Gastrocnemius medialis (tissue), 4 donors: ENCODE results near the gene PTPRM. TPM values are rescaled to one million over a fixed set of nuclear protein-coding genes. Genes with fewer than 3 reads are reported as not detected.

Experiments
- ATAC-seq, 2 donors: fragments of 150-250 bp; one replicate each; pipeline ENCODE4 v1.9.1; 2016
- DNase-seq, 2 donors: peaks; one replicate each; pipeline ENCODE4 v3.0.0-alpha.2; 2019
- H3K27ac ChIP-seq, 4 donors: fragments of 200-600 bp; sonication (generic); 1 replicate in 1 of 4; 2 replicates in 3 of 4; pipeline ENCODE4 v1.5.1; 2016 to 2018; ENCODE audit warnings: mild to moderate bottlenecking in 2 of 4, moderate library complexity in 1 of 4
- H3K27me3 ChIP-seq, 3 donors: fragments of 200-600 bp; sonication (generic) in 2 of 3; 1 replicate in 1 of 3; 2 replicates in 2 of 3; pipeline versions ENCODE4 v1.5.1 to v1.6.0; 2016 to 2019; ENCODE audit warnings: mild to moderate bottlenecking in 1 of 3, moderate library complexity in 1 of 3
- H3K36me3 ChIP-seq, 2 donors: fragments of 200-600 bp; sonication (generic) in 1 of 2; one replicate each; pipeline ENCODE4 v1.5.1; 2017 to 2018
- H3K4me1 ChIP-seq, 2 donors: fragments of 200-600 bp; sonication (generic) in 1 of 2; one replicate each; pipeline ENCODE4 v1.5.1; 2016 to 2017; ENCODE audit warnings: mild to moderate bottlenecking in 2 of 2
- H3K4me3 ChIP-seq, 4 donors: fragments of 200-600 bp; sonication (generic) in 3 of 4; 1 replicate in 1 of 4; 2 replicates in 3 of 4; pipeline ENCODE4 v1.5.1; 2016 to 2019; ENCODE audit warnings: mild to moderate bottlenecking in 2 of 4
- H3K9me3 ChIP-seq, 3 donors: fragments of 200-600 bp; sonication (generic) in 2 of 3; 1 replicate in 1 of 3; 2 replicates in 2 of 3; pipeline ENCODE4 v1.5.1; 2016 to 2019
- CTCF ChIP-seq, 5 experiments: fragments of 450-650 bp in 3 of 5; fragments of 200-600 bp in 2 of 5; sonication (generic) in 2 of 5; IDR thresholded peaks in 4 of 5; conservative IDR thresholded peaks in 1 of 5; 1 replicate in 4 of 5; 2 replicates in 1 of 5; pipeline ENCODE4 v1.5.1; 2016 to 2019; ENCODE audit warnings: antibody characterized with exemption in 5 of 5, mild to moderate bottlenecking in 3 of 5, moderate library complexity in 3 of 5
- POLR2A ChIP-seq, 2 donors: fragments of 450-650 bp; IDR thresholded peaks; one replicate each; pipeline ENCODE4 v1.6.1; 2017; ENCODE audit warnings: antibody characterized with exemption in 2 of 2, mild to moderate bottlenecking in 2 of 2, moderate library complexity in 2 of 2
- in situ Hi-C, 4 donors: fragments of 200-750 bp; cut with MboI; loops; one replicate each; pipeline versions ENCODE4 v1.15.0 to v1.8.0; 2017; ENCODE audit warnings: low sequenced_read_pairs in 4 of 4
- intact Hi-C: fragments of 100-400 bp; cut with DNase I; formaldehyde crosslinking; loops from one replicate; pipeline ENCODE4 v1.15.1; 2023; ENCODE audit warnings: low total_unique reads
- total RNA-seq, 4 donors: library from RNA; depleted of rRNA; stranded (reverse); fragments of >200 nt; gene quantifications; one replicate each; pipeline versions ENCODE4 v1.1.0 to v1.2.3, GENCODE V29; 2016

The PTPRM gene
- total RNA-seq: 10 to 100 TPM; 52.6 to 79.3 (median 63.8) TPM

- Histone ChIP-seq H3K27ac (peak within 1 kb of the TSS; percentile 96 to 97 (median 96)), H3K9me3 (no peaks in the 10 kb centered on the region), H3K4me1 (peaks cover 23 to 30% of the 10 kb centered on the region in 2 donors), H3K36me3 (no peaks in the 10 kb centered on the region), H3K4me3 (peak within 1 kb of the TSS; percentile 75 to 98 (median 90)), H3K27me3 (no peaks in the 10 kb centered on the region)
- DNase-seq (peak; percentile 93 to 95), ATAC-seq (peak; percentile 76)
- TF ChIP-seq CTCF (IDR thresholded peaks at IDR 0.05 in 4 of 5, conservative IDR thresholded peaks at IDR 0.05 in 1 of 5): peak in 4 of 5 experiments; percentile 76 to 92 (median 86)
- peak; percentile 97 for TF ChIP-seq POLR2A (IDR thresholded peaks at IDR 0.05)
- in situ Hi-C loops: loop anchor here in 2 of 4 donors (25.0 kb wide), 1 partner anchor 330 kb away; the partner anchor contains the start of gene LRRC30 (in 2 of the 2)
- intact Hi-C loops: loop anchor here (1.0 to 10.0 kb wide), 10 partner anchors 40 to 1568 kb away; partner anchors contain the start of genes ANKRD12 and LRRC30
Measured at GRCh38 chr18:7566567-7567473, at the start of gene PTPRM. TSS of gene PTPRM (plus strand) at chr18:7567316. CDS start at chr18:7567819, 503 bp downstream.

- intact Hi-C loops: no loop called here
Measured at GRCh38 chr18:7517852-7518251, 49.3 kb upstream of the PTPRM start.

GRCh38 chr18:7520200-7520785 is 46.8 kb upstream of the PTPRM start:
- Histone ChIP-seq H3K9me3 (no peaks in the 10 kb centered on the region), H3K4me1 (no peaks in the 10 kb centered on the region), H3K27ac (no peak overlapping the region), H3K27me3 (no peaks in the 10 kb centered on the region), H3K4me3 (no peak overlapping the region), H3K36me3 (no peaks in the 10 kb centered on the region)
- intact Hi-C loops (no loop called here), in situ Hi-C loops (loop anchor here in 1 of 4 donors (25.0 kb wide), 1 partner anchor 92 kb away; no protein-coding TSS in a partner anchor)
- no peak for TF ChIP-seq POLR2A (IDR thresholded peaks at IDR 0.05)
- no peak for TF ChIP-seq CTCF (IDR thresholded peaks at IDR 0.05 in 4 of 5, conservative IDR thresholded peaks at IDR 0.05 in 1 of 5)
- DNase-seq: no peak
- no peak for ATAC-seq

More at GRCh38 chr18:7517852-7518251, 49.3 kb upstream of the PTPRM start:
- no peak for TF ChIP-seq CTCF (IDR thresholded peaks at IDR 0.05 in 4 of 5, conservative IDR thresholded peaks at IDR 0.05 in 1 of 5)
- TF ChIP-seq POLR2A (IDR thresholded peaks at IDR 0.05): no peak
- H3K4me1 ChIP-seq: peaks cover 2 to 3% of the 10 kb centered on the region in 2 donors
- H3K27ac ChIP-seq: no peak overlapping the region
- ATAC-seq (no peak), DNase-seq (no peak)
- no peak overlapping the region for H3K4me3 ChIP-seq
- in situ Hi-C loops: loop anchor here in 1 of 4 donors (25.0 kb wide), 1 partner anchor 94 kb away; no protein-coding TSS in a partner anchor
- no peaks in the 10 kb centered on the region for H3K36me3 ChIP-seq
- H3K9me3 ChIP-seq: no peaks in the 10 kb centered on the region
- H3K27me3 ChIP-seq: no peaks in the 10 kb centered on the region

- Histone ChIP-seq H3K4me1 (no peaks in the 10 kb centered on the region), H3K27me3 (no peaks in the 10 kb centered on the region), H3K27ac (no peak overlapping the region), H3K4me3 (no peak overlapping the region), H3K36me3 (no peaks in the 10 kb centered on the region), H3K9me3 (no peaks in the 10 kb centered on the region)
- intact Hi-C loops (no loop called here), in situ Hi-C loops (loop anchor here in 1 of 4 donors (25.0 kb wide), 1 partner anchor 91 kb away; no protein-coding TSS in a partner anchor)
- TF ChIP-seq POLR2A (IDR thresholded peaks at IDR 0.05) (no peak), CTCF (IDR thresholded peaks at IDR 0.05 in 4 of 5, conservative IDR thresholded peaks at IDR 0.05 in 1 of 5) (no peak)
- ATAC-seq: no peak
- DNase-seq: no peak
Measured at GRCh38 chr18:7521226-7521856, 45.8 kb upstream of the PTPRM start.
